ENCODE results near the gene SPPL2C.
"Not testable (repeated sequence)": the region's sequence is repeated elsewhere in the genome, so short reads cannot be mapped to it uniquely, and the experiment has no call there.

The SPPL2C gene

GRCh38 chr17:45848405-45848804, 3.7 kb downstream of the SPPL2C start:
- no peak overlapping the region for H3K4me3 ChIP-seq (ENCODE audit: low read depth, low read length)

GRCh38 chr17:45848868-45849535, 4.3 kb downstream of the SPPL2C start:
- no peak overlapping the region for H3K4me3 ChIP-seq (ENCODE audit: low read depth, low read length)

GRCh38 chr17:45849536-45849990, 4.9 kb downstream of the SPPL2C start:
- no peak overlapping the region for H3K4me3 ChIP-seq (ENCODE audit: low read depth, low read length)

- H3K4me3 ChIP-seq (ENCODE audit: low read depth, low read length), result no peak overlapping the region
These were observed 5.3 kb downstream of the SPPL2C start for GRCh38 chr17:45850011-45850410.

- no peak overlapping the region for H3K4me3 ChIP-seq (ENCODE audit: low read depth, low read length)
These were observed 5.8 kb downstream of the SPPL2C start for GRCh38 chr17:45850468-45850867.

- H3K4me3 ChIP-seq (ENCODE audit: low read depth, low read length), result no peak overlapping the region
These were observed 6.3 kb downstream of the SPPL2C start for GRCh38 chr17:45851022-45851421.

- no peak overlapping the region for H3K4me3 ChIP-seq (ENCODE audit: low read depth, low read length)
These were observed 6.8 kb downstream of the SPPL2C start for GRCh38 chr17:45851464-45851863.

- no peak overlapping the region for H3K4me3 ChIP-seq (ENCODE audit: low read depth, low read length)
These were observed 7.2 kb downstream of the SPPL2C start for GRCh38 chr17:45851873-45852272.

GRCh38 chr17:45852535-45853297, 8.0 kb downstream of the SPPL2C start:
- no peak overlapping the region for H3K4me3 ChIP-seq (ENCODE audit: low read depth, low read length)

- H3K4me3 ChIP-seq (ENCODE audit: low read depth, low read length), result no peak overlapping the region
These were observed 9.5 kb downstream of the SPPL2C start for GRCh38 chr17:45854209-45854608.

GRCh38 chr17:45855691-45856336, 11.1 kb downstream of the SPPL2C start:
- H3K4me3 ChIP-seq (ENCODE audit: low read depth, low read length), result no peak overlapping the region

- H3K4me3 ChIP-seq (ENCODE audit: low read depth, low read length), result no peak overlapping the region
These were observed 13.5 kb downstream of the SPPL2C start for GRCh38 chr17:45857977-45858708.

- no peak overlapping the region for H3K4me3 ChIP-seq (ENCODE audit: low read depth, low read length)
These were observed 16.5 kb downstream of the SPPL2C start for GRCh38 chr17:45861165-45861564.

- not testable (repeated sequence) for H3K4me3 ChIP-seq (ENCODE audit: low read depth, low read length)
These were observed 17.4 kb downstream of the SPPL2C start for GRCh38 chr17:45862127-45862526.

GRCh38 chr17:45863857-45864654, 19.4 kb downstream of the SPPL2C start:
- H3K4me3 ChIP-seq (ENCODE audit: low read depth, low read length), result no peak overlapping the region

GRCh38 chr17:45867171-45867570, 22.5 kb downstream of the SPPL2C start:
- H3K4me3 ChIP-seq (ENCODE audit: low read depth, low read length), result no peak overlapping the region

- no peak overlapping the region for H3K4me3 ChIP-seq (ENCODE audit: low read depth, low read length)
These were observed 23.0 kb downstream of the SPPL2C start for GRCh38 chr17:45867702-45868101.

- H3K4me3 ChIP-seq (ENCODE audit: low read depth, low read length), result no peak overlapping the region
These were observed 23.6 kb downstream of the SPPL2C start for GRCh38 chr17:45868276-45868675.

GRCh38 chr17:45869676-45870341, 25.1 kb downstream of the SPPL2C start:
- no peak overlapping the region for H3K4me3 ChIP-seq (ENCODE audit: low read depth, low read length)

Data from iPS-11a (cell line).